Osteoblast (primary cell): ENCODE data around the gene RHOT2. TPM values are rescaled to one million over a fixed set of nuclear protein-coding genes. Genes with fewer than 3 reads are reported as not detected.

Experiments used
- DNase-seq: peaks from one replicate; pipeline ENCODE4 v3.0.0; 2011; ENCODE audit warnings: low spot score, mixed read lengths; ENCODE audit not compliant: insufficient read length; ENCODE audit errors: missing footprints
- H2AFZ ChIP-seq: 2 replicates; pipeline ENCODE4 v1.6.0; 2011; ENCODE audit warnings: mild to moderate bottlenecking, low read length
- H3K27ac ChIP-seq: 2 replicates; pipeline ENCODE4 v1.5.1; 2011; ENCODE audit warnings: mild to moderate bottlenecking, low read depth, low read length, moderate library complexity
- H3K27me3 ChIP-seq: 2 replicates; pipeline ENCODE4 v1.6.0; 2012; ENCODE audit warnings: mild to moderate bottlenecking, control low read depth, inconsistent platforms, low read length, moderate library complexity; ENCODE audit not compliant: insufficient read depth
- H3K36me3 ChIP-seq: 2 replicates; pipeline ENCODE4 v1.5.1; 2011; ENCODE audit warnings: mild to moderate bottlenecking, low read length, control low read depth, moderate library complexity; ENCODE audit not compliant: insufficient read depth
- H3K4me1 ChIP-seq: 2 replicates; pipeline ENCODE4 v1.5.1; 2011; ENCODE audit warnings: mild to moderate bottlenecking, low read length, control low read depth, moderate library complexity; ENCODE audit not compliant: insufficient read depth
- H3K4me2 ChIP-seq: 2 replicates; pipeline ENCODE4 v1.6.0; 2011; ENCODE audit warnings: mild to moderate bottlenecking, low read length; ENCODE audit not compliant: insufficient read depth
- H3K4me3 ChIP-seq: fragments of 200-600 bp; sonication (generic); 3 replicates; pipeline ENCODE4 v1.5.1; 2012; ENCODE audit warnings: mild to moderate bottlenecking, low read length, inconsistent platforms; ENCODE audit not compliant: insufficient read depth
- H3K79me2 ChIP-seq: 2 replicates; pipeline ENCODE4 v1.6.0; 2012; ENCODE audit warnings: mild to moderate bottlenecking, low read length, control low read depth, inconsistent platforms; ENCODE audit not compliant: insufficient read depth
- H3K9me3 ChIP-seq: 2 replicates; pipeline ENCODE4 v1.5.1; 2011; ENCODE audit warnings: low read depth, low read length, control low read depth
- H4K20me1 ChIP-seq: 2 replicates; pipeline ENCODE4 v1.6.0; 2012; ENCODE audit warnings: mild to moderate bottlenecking, low read length, control low read depth; ENCODE audit not compliant: insufficient read depth
- total RNA-seq: library from RNA; depleted of rRNA; stranded (reverse); fragments of >200 nt; gene quantifications from 2 replicates; pipeline ENCODE4 v1.2.3, GENCODE V29; 2012
- TF ChIP-seq, protein P1 (sequence below): IDR thresholded peaks from 2 replicates; pipeline ENCODE4 v1.5.1; 2011; ENCODE audit warnings: mild to moderate bottlenecking, low read depth, low read length, moderate library complexity; ENCODE audit errors: extremely low read depth

Gene RHOT2
- total RNA-seq, 1 donor: 42.0 TPM

GRCh38 chr16:636206-637080 lies 31.5 kb upstream of the RHOT2 start, which contains the start of gene METTL26:
Gene METTL26, minus strand, starts transcription at chr16:636305. Its CDS starts 15 bp downstream, at chr16:636290.
- H4K20me1 ChIP-seq: peaks cover 4% of the 10 kb centered on the region
- H3K4me1 ChIP-seq: peaks cover 6% of the 10 kb centered on the region
- no peaks in the 10 kb centered on the region for H3K36me3 ChIP-seq
- peak within 1 kb of the TSS; percentile 86 for H3K27ac ChIP-seq
- H3K27me3 ChIP-seq: no peaks in the 10 kb centered on the region
- H3K4me2 ChIP-seq: peak within 1 kb of the TSS; percentile 98
- peak; percentile 100 for DNase-seq
- no peaks in the 10 kb centered on the region for H3K9me3 ChIP-seq
- TF ChIP-seq, protein P1, sequence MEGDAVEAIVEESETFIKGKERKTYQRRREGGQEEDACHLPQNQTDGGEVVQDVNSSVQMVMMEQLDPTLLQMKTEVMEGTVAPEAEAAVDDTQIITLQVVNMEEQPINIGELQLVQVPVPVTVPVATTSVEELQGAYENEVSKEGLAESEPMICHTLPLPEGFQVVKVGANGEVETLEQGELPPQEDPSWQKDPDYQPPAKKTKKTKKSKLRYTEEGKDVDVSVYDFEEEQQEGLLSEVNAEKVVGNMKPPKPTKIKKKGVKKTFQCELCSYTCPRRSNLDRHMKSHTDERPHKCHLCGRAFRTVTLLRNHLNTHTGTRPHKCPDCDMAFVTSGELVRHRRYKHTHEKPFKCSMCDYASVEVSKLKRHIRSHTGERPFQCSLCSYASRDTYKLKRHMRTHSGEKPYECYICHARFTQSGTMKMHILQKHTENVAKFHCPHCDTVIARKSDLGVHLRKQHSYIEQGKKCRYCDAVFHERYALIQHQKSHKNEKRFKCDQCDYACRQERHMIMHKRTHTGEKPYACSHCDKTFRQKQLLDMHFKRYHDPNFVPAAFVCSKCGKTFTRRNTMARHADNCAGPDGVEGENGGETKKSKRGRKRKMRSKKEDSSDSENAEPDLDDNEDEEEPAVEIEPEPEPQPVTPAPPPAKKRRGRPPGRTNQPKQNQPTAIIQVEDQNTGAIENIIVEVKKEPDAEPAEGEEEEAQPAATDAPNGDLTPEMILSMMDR: no peak
- H3K79me2 ChIP-seq: peaks cover 14% of the 10 kb centered on the region
- peak within 1 kb of the TSS; percentile 90 for H3K4me3 ChIP-seq
- peak within 1 kb of the TSS; percentile 94 for H2AFZ ChIP-seq

- Histone ChIP-seq H3K4me1 (peaks cover 6% of the 10 kb centered on the region), H4K20me1 (peaks cover 4% of the 10 kb centered on the region), H3K4me2 (peak overlapping the region; percentile 98), H3K27me3 (no peaks in the 10 kb centered on the region), H3K27ac (no peak overlapping the region), H3K9me3 (no peaks in the 10 kb centered on the region), H3K4me3 (peak overlapping the region; percentile 90), H3K79me2 (peaks cover 14% of the 10 kb centered on the region), H2AFZ (peak overlapping the region; percentile 94), H3K36me3 (no peaks in the 10 kb centered on the region)
- TF ChIP-seq, protein P1: no peak
- DNase-seq: peak; percentile 100
Observed at GRCh38 chr16:637081-638018, 30.6 kb upstream of the RHOT2 start.

DNA sequence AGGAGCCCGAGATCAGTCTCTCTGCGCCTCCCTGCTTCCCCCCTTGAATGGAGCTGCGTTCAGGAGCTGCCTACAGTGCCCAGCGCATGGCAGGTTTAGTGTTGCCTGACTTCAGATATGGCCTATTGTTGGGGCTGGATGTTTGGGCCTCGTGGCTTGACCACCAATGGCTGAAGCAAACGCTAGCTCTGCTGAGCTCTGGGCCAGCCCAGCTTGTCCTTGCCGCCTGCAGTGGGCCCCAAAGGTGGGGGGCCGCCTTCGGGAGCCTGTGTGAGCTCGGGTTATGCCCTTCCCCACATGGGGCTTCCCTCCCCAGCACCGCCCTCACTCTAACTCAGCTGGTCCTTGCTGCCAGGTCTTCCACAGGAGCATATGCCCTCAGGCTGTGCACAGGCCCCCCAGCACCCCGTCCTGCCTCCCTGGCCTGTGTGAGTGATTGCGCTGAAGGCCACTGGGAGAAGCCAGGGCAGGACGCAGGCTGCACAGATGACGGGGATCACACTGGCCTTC lies 29.8 kb upstream of the RHOT2 start:
- Histone ChIP-seq H3K9me3 (no peaks in the 10 kb centered on the region), H3K27ac (no peak overlapping the region), H3K79me2 (peaks cover 21% of the 10 kb centered on the region), H4K20me1 (peaks cover 6% of the 10 kb centered on the region), H3K27me3 (no peaks in the 10 kb centered on the region), H3K4me1 (peaks cover 9% of the 10 kb centered on the region), H3K36me3 (no peaks in the 10 kb centered on the region), H3K4me2 (no peak overlapping the region), H3K4me3 (no peak overlapping the region), H2AFZ (no peak overlapping the region)
- TF ChIP-seq, protein P1: no peak
- no peak for DNase-seq
